Gastroesophageal sphincter (tissue), 4 donors: ENCODE measurements around the gene ASAP2. TPM values are rescaled to one million over a fixed set of nuclear protein-coding genes. Genes with fewer than 3 reads are reported as not detected.

ENCODE experiments used
- ATAC-seq: fragments of 150-250 bp; one replicate; pipeline ENCODE4 v1.9.1; 2016; ENCODE audit warnings: mild to moderate bottlenecking, moderate library complexity
- H3K27ac ChIP-seq, 4 donors: fragments of 200-600 bp; sonication (generic) in 3 of 4; 1 replicate in 3 of 4; 2 replicates in 1 of 4; pipeline ENCODE4 v1.5.1; 2016 to 2019
- H3K27me3 ChIP-seq: fragments of 200-600 bp; sonication (generic); one replicate; pipeline ENCODE4 v1.5.1; 2019
- H3K36me3 ChIP-seq, 2 donors: fragments of 200-600 bp; sonication (generic); one replicate each; pipeline ENCODE4 v1.5.1; 2019; ENCODE audit warnings: control low read depth in 1 of 2
- H3K4me1 ChIP-seq, 3 donors: fragments of 200-600 bp; sonication (generic); 1 replicate in 2 of 3; 2 replicates in 1 of 3; pipeline ENCODE4 v1.5.1; 2016 to 2019; ENCODE audit warnings: control low read depth in 2 of 3
- H3K4me3 ChIP-seq, 2 donors: fragments of 200-600 bp; sonication (generic); one replicate each; pipeline ENCODE4 v1.5.1; 2019; ENCODE audit warnings: mild to moderate bottlenecking in 1 of 2, moderate library complexity in 1 of 2
- H3K9me3 ChIP-seq, 3 donors: fragments of 200-600 bp; sonication (generic); one replicate each; pipeline ENCODE4 v1.5.1; 2017 to 2019; ENCODE audit warnings: control low read depth in 2 of 3
- CTCF ChIP-seq, 4 experiments: fragments of 200-600 bp in 2 of 4; fragments of 450-650 bp in 2 of 4; sonication (generic) in 1 of 4; IDR thresholded peaks; one replicate each; pipeline ENCODE4 v1.5.1; 2017 to 2019; ENCODE audit warnings: antibody characterized with exemption in 4 of 4, mild to moderate bottlenecking in 2 of 4, moderate library complexity in 2 of 4
- EP300 ChIP-seq: sonication (generic); formaldehyde crosslinking; IDR thresholded peaks from one replicate; pipeline ENCODE4 v1.6.1; 2017; ENCODE audit warnings: antibody characterized with exemption, mild to moderate bottlenecking
- POLR2A ChIP-seq, 2 donors: fragments of 450-650 bp; IDR thresholded peaks; one replicate each; pipeline ENCODE4 v1.6.1; 2017; ENCODE audit warnings: antibody characterized with exemption in 2 of 2, mild to moderate bottlenecking in 2 of 2, moderate library complexity in 1 of 2
- POLR2AphosphoS5 ChIP-seq: sonication (generic); formaldehyde crosslinking; IDR thresholded peaks from one replicate; pipeline ENCODE4 v1.6.1; 2017; ENCODE audit warnings: antibody characterized with exemption
- WGBS, 2 donors: methylation state at CpG; one replicate each; pipeline ENCODE4 v1.1.5; 2018; ENCODE audit warnings: low coverage in 1 of 2; 5-methylcytosine and 5-hydroxymethylcytosine counted together
- total RNA-seq, 4 donors: library from RNA; depleted of rRNA; stranded (reverse); fragments of >200 nt; gene quantifications; one replicate each; pipeline ENCODE4 v1.1.0, GENCODE V29; 2016

ASAP2 gene
- total RNA-seq, 4 donors from 2014 or later, result 18.3 to 31.4 (median 26.2) TPM

- H3K4me1 ChIP-seq, result peaks cover 0 to 27% (median 3%) of the 10 kb centered on the region in 3 donors
- peaks cover 0 to 86% of the 10 kb centered on the region in 2 donors for H3K36me3 ChIP-seq
- 90% methylated on average over 2 of the region's 4 CpGs; no CpG with 5 or more reads in 1 of the 2 donors for whole genome bisulfite sequencing, 2 donors
- no peak for ATAC-seq
- no peak for TF ChIP-seq CTCF (IDR thresholded peaks at IDR 0.05)
- no peak for TF ChIP-seq POLR2AphosphoS5
- no peak for TF ChIP-seq POLR2A (IDR thresholded peaks at IDR 0.05)
- no peak for TF ChIP-seq EP300
- H3K27ac ChIP-seq, result no peak overlapping the region
- no peaks in the 10 kb centered on the region for H3K27me3 ChIP-seq
- H3K4me3 ChIP-seq, result no peak overlapping the region
- no peaks in the 10 kb centered on the region for H3K9me3 ChIP-seq
Measured at GRCh38 chr2:9384521-9384920, 177.9 kb downstream of the ASAP2 start.

- Histone ChIP-seq H3K4me1 (peaks cover 0 to 21% (median 0%) of the 10 kb centered on the region in 3 donors), H3K27ac (peak overlapping the region in 1 of 4 donors; percentile 17), H3K27me3 (no peaks in the 10 kb centered on the region), H3K36me3 (peaks cover 0 to 91% of the 10 kb centered on the region in 2 donors), H3K4me3 (no peak overlapping the region), H3K9me3 (no peaks in the 10 kb centered on the region)
- ATAC-seq, result no peak
- 77 to 90% methylated on average over 2 to 4 of the region's 6 CpGs for WGBS, 2 donors
- TF ChIP-seq EP300, result no peak
- no peak for TF ChIP-seq CTCF (IDR thresholded peaks at IDR 0.05)
- TF ChIP-seq POLR2A (IDR thresholded peaks at IDR 0.05), result no peak
- no peak for TF ChIP-seq POLR2AphosphoS5
Measured at GRCh38 chr2:9385841-9386240, 179.2 kb downstream of the ASAP2 start.

DNA sequence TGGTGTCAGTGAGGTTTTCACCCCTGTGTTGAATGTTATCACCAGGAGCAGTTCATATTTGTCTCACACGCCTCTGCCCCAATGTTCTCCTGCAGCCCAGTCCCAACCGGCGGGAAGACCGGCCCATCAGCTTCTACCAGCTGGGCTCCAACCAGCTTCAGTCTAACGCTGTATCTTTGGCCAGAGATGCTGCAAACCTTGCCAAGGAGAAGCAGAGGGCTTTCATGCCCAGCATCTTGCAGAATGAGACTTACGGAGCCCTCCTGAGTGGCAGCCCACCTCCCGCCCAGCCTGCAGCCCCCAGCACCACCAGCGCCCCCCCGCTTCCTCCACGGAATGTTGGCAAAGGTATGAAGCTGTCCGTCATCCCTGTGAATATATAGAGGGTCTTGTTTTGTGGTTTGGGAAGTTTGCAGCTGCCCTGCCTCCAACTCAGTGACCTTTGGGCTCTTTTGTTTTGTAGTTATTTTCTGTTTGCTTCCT is 181.6 kb downstream of the ASAP2 start:
- peaks cover 0 to 27% (median 0%) of the 10 kb centered on the region in 3 donors for H3K4me1 ChIP-seq
- H3K36me3 ChIP-seq, result peaks cover 0 to 87% of the 10 kb centered on the region in 2 donors
- H3K27ac ChIP-seq, result peak overlapping the region in 1 of 4 donors; percentile 19
- ATAC-seq, result no peak
- H3K27me3 ChIP-seq, result no peaks in the 10 kb centered on the region
- TF ChIP-seq POLR2AphosphoS5 (no peak), POLR2A (IDR thresholded peaks at IDR 0.05) (no peak), EP300 (no peak), CTCF (IDR thresholded peaks at IDR 0.05) (no peak)
- WGBS, 2 donors, result 86% methylated on average over 7 of the region's 11 CpGs; no CpG with 5 or more reads in 1 of the 2 donors
- H3K4me3 ChIP-seq, result no peak overlapping the region
- H3K9me3 ChIP-seq, result no peaks in the 10 kb centered on the region

DNA sequence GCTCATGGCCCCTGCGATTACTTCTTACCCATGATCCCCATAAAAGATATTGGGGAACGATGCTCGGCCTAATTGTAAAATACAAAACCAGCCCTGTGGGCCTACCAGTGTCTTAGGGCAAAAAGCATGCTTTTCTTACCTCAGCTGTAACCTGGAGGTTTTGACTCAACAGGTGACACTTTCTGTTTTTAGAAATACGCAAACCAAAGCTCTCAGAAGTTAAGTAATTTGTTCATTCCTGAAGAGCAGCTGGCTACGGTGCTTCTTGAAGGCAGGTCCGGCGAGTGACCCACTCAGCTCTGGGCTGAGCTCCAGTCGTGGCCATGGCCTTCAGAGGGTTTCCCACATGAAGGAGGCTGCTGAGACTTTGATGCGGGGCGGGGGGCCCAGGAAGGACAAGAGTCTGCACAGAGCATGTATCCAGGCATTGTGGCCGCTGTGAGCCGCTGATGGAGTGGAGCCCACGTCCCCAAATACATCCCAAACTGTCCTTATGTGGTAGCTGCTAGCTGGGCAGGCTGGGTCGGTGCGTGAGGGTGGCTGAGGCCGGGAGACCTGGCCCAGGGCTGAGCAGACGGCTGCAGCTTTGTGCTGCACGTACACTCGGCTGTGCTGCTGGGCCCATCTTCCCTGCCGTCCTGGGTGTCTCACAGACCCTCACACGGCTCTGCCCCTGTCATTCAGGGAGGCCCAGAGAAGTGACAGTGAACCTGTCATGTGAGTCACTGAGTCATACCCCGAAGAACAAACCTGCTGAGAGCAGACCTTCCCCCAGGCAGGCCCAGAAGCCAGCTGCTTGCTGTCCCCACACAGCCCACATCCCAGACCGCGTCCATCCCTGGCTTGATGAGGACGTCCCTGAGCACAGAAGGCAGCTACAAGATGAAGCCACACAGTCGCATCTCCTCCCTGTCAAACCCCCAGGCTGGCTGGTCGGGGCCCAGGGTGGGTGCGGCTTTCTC is 182.6 kb downstream of the ASAP2 start:
- TF ChIP-seq POLR2A (IDR thresholded peaks at IDR 0.05) (no peak), CTCF (IDR thresholded peaks at IDR 0.05) (no peak), POLR2AphosphoS5 (no peak), EP300 (no peak)
- H3K27ac ChIP-seq, result peak overlapping the region in 1 of 4 donors; percentile 1
- no peaks in the 10 kb centered on the region for H3K9me3 ChIP-seq
- peaks cover 0 to 86% of the 10 kb centered on the region in 2 donors for H3K36me3 ChIP-seq
- no peak for ATAC-seq
- WGBS, 2 donors, result 79 to 93% methylated on average over 3 to 8 of the region's 28 CpGs
- peaks cover 0 to 30% (median 3%) of the 10 kb centered on the region in 3 donors for H3K4me1 ChIP-seq
- no peak overlapping the region for H3K4me3 ChIP-seq
- no peaks in the 10 kb centered on the region for H3K27me3 ChIP-seq
